GM21423 (cell line): ENCODE results near the gene CCR5AS.

ENCODE experiments used
- ATAC-seq: cut with Tn5 transposase; IDR thresholded peaks from one replicate; pipeline ENCODE4 v1.9.1; 2021; ENCODE audit warnings: mild to moderate bottlenecking, moderate library complexity; ENCODE audit not compliant: unreplicated experiment

The CCR5AS gene

GRCh38 chr3:46381625-46382024, 25.2 kb downstream of the CCR5AS start:
- ATAC-seq = no peak

- no peak for ATAC-seq
Measured at GRCh38 chr3:46380471-46381221, 26.2 kb downstream of the CCR5AS start.

- ATAC-seq = no peak
Measured at GRCh38 chr3:46378426-46378942, 28.4 kb downstream of the CCR5AS start.

GRCh38 chr3:46375814-46376213, 31.1 kb downstream of the CCR5AS start:
- no peak for ATAC-seq

- no peak for ATAC-seq
Measured at GRCh38 chr3:46375218-46375617, 31.6 kb downstream of the CCR5AS start.

- ATAC-seq = no peak
Measured at GRCh38 chr3:46374755-46375154, 32.1 kb downstream of the CCR5AS start.

- ATAC-seq = no peak
Measured at GRCh38 chr3:46372492-46373359, 34.1 kb downstream of the CCR5AS start.

GRCh38 chr3:46371519-46372340, 35.1 kb downstream of the CCR5AS start:
- no peak for ATAC-seq

- no peak for ATAC-seq
Measured at GRCh38 chr3:46370839-46371518, 35.9 kb downstream of the CCR5AS start, which contains the start of gene CCR5. Gene CCR5 (plus strand): TSS chr3:46370946. CDS start chr3:46372903, 1,957 bp downstream.

GRCh38 chr3:46369675-46370132, 37.2 kb downstream of the CCR5AS start:
- no peak for ATAC-seq

GRCh38 chr3:46369151-46369550, 37.7 kb downstream of the CCR5AS start:
- ATAC-seq = no peak

- peak; percentile 70 for ATAC-seq
Measured at GRCh38 chr3:46368569-46368968, 38.3 kb downstream of the CCR5AS start.

- ATAC-seq = no peak
Measured at GRCh38 chr3:46367811-46368210, 39.1 kb downstream of the CCR5AS start.

GRCh38 chr3:46365737-46366524, 40.9 kb downstream of the CCR5AS start:
- ATAC-seq = no peak

- ATAC-seq = no peak
Measured at GRCh38 chr3:46365041-46365440, 41.8 kb downstream of the CCR5AS start.

GRCh38 chr3:46361408-46362283, 45.2 kb downstream of the CCR5AS start:
- ATAC-seq = no peak

- ATAC-seq = no peak
Measured at GRCh38 chr3:46360907-46361306, 46.0 kb downstream of the CCR5AS start.

- ATAC-seq = no peak
Measured at GRCh38 chr3:46359733-46360493, 47.0 kb downstream of the CCR5AS start.
